IMR-90 (cell line): ENCODE data around the gene PRMT5. TPM values are rescaled to one million over a fixed set of nuclear protein-coding genes. Genes with fewer than 3 reads are reported as not detected.

Source experiments
- ATAC-seq: fragments of 200-7000 bp; cut with Tn5 transposase; 2 replicates; pipeline ENCODE4 v1.9.1; 2020; ENCODE audit warnings: low read depth, mild to moderate bottlenecking, moderate library complexity
- BruUV-seq: library from RNA; stranded (reverse); fragments of 400-500 nt; replicated peaks from 2 replicates; lab custom pipeline; 2021; lab: Mats Ljungman, UMichigan
- CTCF ChIA-PET: fragments of 300-600 bp; formaldehyde crosslinking; extraction: SDS; loops from one replicate; lab custom pipeline; 2021; ENCODE audit warnings: antibody characterized with exemption; lab: Yijun Ruan, JAX
- POLR2A ChIA-PET: fragments of 300-600 bp; sonication (Branson Sonifier 250); formaldehyde crosslinking; loops from one replicate; lab custom pipeline; 2022; ENCODE audit warnings: antibody characterized with exemption; ENCODE audit not compliant: unreplicated experiment; lab: Charles Lee
- DNase-seq: peaks from one replicate; pipeline ENCODE4 v3.0.0; 2013
- H2AFZ ChIP-seq: replicated peaks from 2 replicates; pipeline ENCODE3; 2013; ENCODE audit warnings: low read length, mild to moderate bottlenecking; ENCODE audit not compliant: poor library complexity
- H2AK5ac ChIP-seq: 2 replicates; pipeline ENCODE4 v1.6.1; 2013; ENCODE audit warnings: low read depth, low read length, inconsistent platforms
- H2AK9ac ChIP-seq: replicated peaks from 2 replicates; pipeline ENCODE3; 2013; ENCODE audit warnings: mild to moderate bottlenecking, low read depth, low read length, moderate library complexity; ENCODE audit not compliant: poor library complexity
- H2BK120ac ChIP-seq: 2 replicates; pipeline ENCODE4 v1.6.1; 2013; ENCODE audit warnings: low read depth, low read length, inconsistent platforms
- H2BK15ac ChIP-seq: 3 replicates; pipeline ENCODE4 v1.6.1; 2013; ENCODE audit warnings: low read depth, low read length, inconsistent platforms
- H2BK20ac ChIP-seq: 2 replicates; pipeline ENCODE4 v1.6.1; 2013; ENCODE audit warnings: low read depth, mild to moderate bottlenecking, inconsistent platforms, low read length, moderate library complexity
- H2BK5ac ChIP-seq: 2 replicates; pipeline ENCODE4 v1.6.1; 2013; ENCODE audit warnings: mild to moderate bottlenecking, low read depth, low read length, inconsistent platforms; ENCODE audit not compliant: poor library complexity, severe bottlenecking
- H3K14ac ChIP-seq: replicated peaks from 2 replicates; pipeline ENCODE4 v1.6.1; 2013; ENCODE audit warnings: low read depth, low read length, inconsistent platforms
- H3K18ac ChIP-seq: 2 replicates; pipeline ENCODE4 v1.6.1; 2013; ENCODE audit warnings: low read depth, low read length, control low read depth
- H3K23ac ChIP-seq: 2 replicates; pipeline ENCODE4 v1.6.1; 2013; ENCODE audit warnings: low read depth, low read length, inconsistent platforms
- H3K27ac ChIP-seq: 2 replicates; pipeline ENCODE4 v1.5.1; 2013; ENCODE audit warnings: mild to moderate bottlenecking, control low read depth, low read length; ENCODE audit not compliant: insufficient read depth
- H3K27me3 ChIP-seq: 2 replicates; pipeline ENCODE4 v1.6.1; 2013; ENCODE audit warnings: low read length; ENCODE audit not compliant: control insufficient read depth, insufficient read depth
- H3K36me3 ChIP-seq: 2 replicates; pipeline ENCODE4 v1.6.1; 2013; ENCODE audit warnings: low read length, mixed read lengths; ENCODE audit not compliant: control insufficient read depth, insufficient read depth
- H3K4ac ChIP-seq: 2 replicates; pipeline ENCODE4 v1.6.1; 2013; ENCODE audit warnings: low read depth, low read length, inconsistent platforms
- H3K4me1 ChIP-seq: 2 replicates; pipeline ENCODE4 v1.6.1; 2013; ENCODE audit warnings: low read length, mixed read lengths; ENCODE audit not compliant: control insufficient read depth, insufficient read depth
- H3K4me2 ChIP-seq: 2 replicates; pipeline ENCODE4 v1.6.1; 2013; ENCODE audit warnings: low read depth, mild to moderate bottlenecking, control low read depth, low read length, moderate library complexity
- H3K4me3 ChIP-seq: 2 replicates; pipeline ENCODE4 v1.5.1; 2013; ENCODE audit warnings: low read depth, mild to moderate bottlenecking, control low read depth, low read length, moderate library complexity; ENCODE audit not compliant: insufficient read depth
- H3K56ac ChIP-seq: 2 replicates; pipeline ENCODE4 v1.6.1; 2013; ENCODE audit warnings: low read length, inconsistent platforms; ENCODE audit not compliant: insufficient read depth; ENCODE audit errors: extremely low read depth
- H3K79me1 ChIP-seq, 2 experiments: 2 replicates each; pipeline ENCODE4 v1.6.1; 2013; ENCODE audit warnings: low read length in 2 of 2, inconsistent platforms in 1 of 2, low read depth in 1 of 2
- H3K9ac ChIP-seq: 2 replicates; pipeline ENCODE4 v1.6.1; 2013; ENCODE audit warnings: low read depth, low read length, control low read depth
- H3K9me1 ChIP-seq: 2 replicates; pipeline ENCODE4 v1.6.1; 2013; ENCODE audit warnings: low read length, inconsistent platforms; ENCODE audit not compliant: insufficient read depth
- H3K9me3 ChIP-seq: 2 replicates; pipeline ENCODE4 v1.6.1; 2013; ENCODE audit warnings: low read length; ENCODE audit not compliant: control insufficient read depth, insufficient read depth
- H4K20me1 ChIP-seq: 2 replicates; pipeline ENCODE4 v1.6.1; 2013; ENCODE audit warnings: low read length, inconsistent platforms; ENCODE audit not compliant: insufficient read depth
- H4K5ac ChIP-seq: 2 replicates; pipeline ENCODE4 v1.6.1; 2013; ENCODE audit warnings: mild to moderate bottlenecking, low read depth, low read length, control low read depth
- H4K8ac ChIP-seq, 2 experiments: 2 replicates each; pipeline ENCODE4 v1.6.1; 2013; ENCODE audit warnings: low read depth in 2 of 2, low read length in 2 of 2, control low read depth in 1 of 2, inconsistent platforms in 1 of 2
- H4K91ac ChIP-seq: 2 replicates; pipeline ENCODE4 v1.6.1; 2013; ENCODE audit warnings: low read depth, low read length, inconsistent platforms; ENCODE audit not compliant: insufficient read depth
- BHLHE40 ChIP-seq: fragments of 150-350 bp; IDR thresholded peaks from 2 replicates; pipeline ENCODE4 v1.6.1; 2016; ENCODE audit warnings: mild to moderate bottlenecking, low read depth, low read length
- CEBPB ChIP-seq: IDR thresholded peaks from 2 replicates; pipeline ENCODE4 v1.6.1; 2012; ENCODE audit warnings: low read depth, low read length, improper control_type of control experiment
- CHD1 ChIP-seq: IDR thresholded peaks from 2 replicates; pipeline ENCODE4 v1.6.1; 2012; ENCODE audit warnings: low read depth, low read length, improper control_type of control experiment
- CTCF ChIP-seq: conservative IDR thresholded peaks from 2 replicates; pipeline ENCODE4 v1.5.1; 2012; ENCODE audit warnings: mild to moderate bottlenecking, low read depth, low read length, improper control_type of control experiment
- ELK1 ChIP-seq: fragments of 150-350 bp; IDR thresholded peaks from 2 replicates; pipeline ENCODE4 v1.6.1; 2016; ENCODE audit warnings: low read depth, mild to moderate bottlenecking, low read length, moderate library complexity, borderline replicate concordance
- FOS ChIP-seq: fragments of 150-350 bp; IDR thresholded peaks from 2 replicates; pipeline ENCODE4 v1.6.1; 2016; ENCODE audit warnings: low read depth, low read length
- MAFK ChIP-seq: IDR thresholded peaks from 2 replicates; pipeline ENCODE4 v1.6.1; 2012; ENCODE audit warnings: low read depth, low read length, improper control_type of control experiment
- NFE2L2 ChIP-seq: fragments of 150-350 bp; IDR thresholded peaks from 2 replicates; pipeline ENCODE4 v1.6.1; 2016; ENCODE audit warnings: low read depth, mild to moderate bottlenecking, low read length
- RAD21 ChIP-seq: IDR thresholded peaks from 2 replicates; pipeline ENCODE4 v1.6.1; 2012; ENCODE audit warnings: low read length, improper control_type of control experiment
- RFX5 ChIP-seq: IDR thresholded peaks from 2 replicates; pipeline ENCODE4 v1.8.0; 2012; ENCODE audit warnings: low read depth, mild to moderate bottlenecking, low read length, moderate library complexity
- dilution Hi-C: fragments of 300-500 bp; cut with HindIII; formaldehyde crosslinking; loops from one replicate; pipeline ENCODE4 v1.14.3; 2018; ENCODE audit warnings: low sequenced_read_pairs; ENCODE audit not compliant: unreplicated experiment
- in situ Hi-C: fragments of 300-500 bp; cut with MboI; formaldehyde crosslinking; loops from 3 replicates; pipeline ENCODE4 v1.14.3; 2019; ENCODE audit warnings: low sequenced_read_pairs, inconsistent platforms, mixed read lengths
- intact Hi-C: fragments of 100-400 bp; cut with micrococcal nuclease; formaldehyde crosslinking; loops from 2 replicates; pipeline ENCODE4 v1.10.0; 2022
- polyA plus RNA-seq, 3 experiments: library from polyadenylated mRNA; depleted of rRNA; stranded (reverse); fragments of >200 nt; gene quantifications; 2 replicates each; pipeline ENCODE4 v1.2.3, GENCODE V29; 2012; ENCODE audit warnings: low replicate concordance in 1 of 3
- total RNA-seq: library from RNA; depleted of rRNA; stranded (reverse); fragments of >200 nt; gene quantifications from 2 replicates; pipeline ENCODE4 v1.2.3, GENCODE V29; 2012

Gene PRMT5
- total and polyA plus RNA-seq, 2 of the 4 experiments (the other 2 are of a cell fraction): 99.3 to 136 TPM

GRCh38 chr14:22977434-22977683 is 48.2 kb upstream of the PRMT5 start:
- H2BK5ac ChIP-seq: peak overlapping the region; percentile 86
- in situ Hi-C loops: no loop called here
- peaks cover 40 to 74% of the 10 kb centered on the region in 2 experiments for H3K79me1 ChIP-seq
- DNase-seq (no peak), ATAC-seq (no peak)
- H3K14ac ChIP-seq: peak overlapping the region; percentile 86
- no peaks in the 10 kb centered on the region for H3K9me3 ChIP-seq
- peak overlapping the region; percentile 78 for H3K4me2 ChIP-seq
- H3K27ac ChIP-seq: peak overlapping the region; percentile 97
- H4K20me1 ChIP-seq: peaks cover 41% of the 10 kb centered on the region
- H4K91ac ChIP-seq: peak overlapping the region; percentile 89
- H2BK15ac ChIP-seq: peak overlapping the region; percentile 80
- H4K5ac ChIP-seq: peak overlapping the region; percentile 63
- peak overlapping the region; percentile 53 for H2AK9ac ChIP-seq
- intact Hi-C loops: no loop called here
- H2BK120ac ChIP-seq: peak overlapping the region; percentile 89
- H2AFZ ChIP-seq: no peak overlapping the region
- H3K4me3 ChIP-seq: no peak overlapping the region
- ChIA-PET POLR2A (interaction anchor here (0.6 to 1.4 kb wide), 4 partner anchors 9 to 341 kb away, joined by 3 to 12 read pairs (median 3); no protein-coding TSS in a partner anchor), CTCF (interaction anchor here (0.9 to 1.8 kb wide), 4 partner anchors 9 to 143 kb away, joined by 3 to 7 read pairs (median 4); no protein-coding TSS in a partner anchor)
- peaks cover 47% of the 10 kb centered on the region for H3K36me3 ChIP-seq
- peak overlapping the region; percentile 88 for H3K56ac ChIP-seq
- peak overlapping the region; percentile 92 for H2AK5ac ChIP-seq
- peak overlapping the region; percentile 71 for H2BK20ac ChIP-seq
- peak overlapping the region; percentile 90 for H3K18ac ChIP-seq
- BruUV-seq: no TSS peak
- H3K4ac ChIP-seq: peak overlapping the region; percentile 96
- H3K23ac ChIP-seq: peak overlapping the region; percentile 95
- no peaks in the 10 kb centered on the region for H3K27me3 ChIP-seq
- H3K9me1 ChIP-seq: peaks cover 5% of the 10 kb centered on the region; the same call in 1 of the 2 replicates
- dilution Hi-C loops: no loop called here
- TF ChIP-seq RFX5: no peak
- TF ChIP-seq RAD21: no peak
- no peak for TF ChIP-seq CTCF
- no peak for TF ChIP-seq BHLHE40
- no peak for TF ChIP-seq ELK1
- TF ChIP-seq NFE2L2: no peak
- no peak for TF ChIP-seq MAFK
- TF ChIP-seq CHD1: no peak
- no peak for TF ChIP-seq FOS
- no peak for TF ChIP-seq CEBPB
- H3K4me1 ChIP-seq: peaks cover 41% of the 10 kb centered on the region
- peak overlapping the region; percentile 42 to 75 for H4K8ac ChIP-seq
- peak overlapping the region; percentile 71 for H3K9ac ChIP-seq
